Glutamatergic neuron (in vitro differentiated cells): ENCODE data around the gene IMPA2. TPM values are rescaled to one million over a fixed set of nuclear protein-coding genes. Genes with fewer than 3 reads are reported as not detected.

Experiments
- DNase-seq: peaks from one replicate; pipeline ENCODE4 v3.0.0; 2022
- H3K27ac Mint-ChIP-seq: one replicate; pipeline ENCODE4 v1.8.0; 2020; ENCODE audit warnings: mild to moderate bottlenecking, mixed read lengths, inconsistent platforms; ENCODE audit not compliant: unreplicated experiment
- H3K27me3 Mint-ChIP-seq: one replicate; pipeline ENCODE4 v1.8.0; 2020; ENCODE audit warnings: mild to moderate bottlenecking, moderate library complexity, mixed read lengths, inconsistent platforms; ENCODE audit not compliant: unreplicated experiment
- H3K36me3 Mint-ChIP-seq: one replicate; pipeline ENCODE4 v1.8.0; 2020; ENCODE audit warnings: mild to moderate bottlenecking, mixed read lengths, inconsistent platforms; ENCODE audit not compliant: unreplicated experiment
- H3K4me1 Mint-ChIP-seq: one replicate; pipeline ENCODE4 v1.8.0; 2020; ENCODE audit warnings: mild to moderate bottlenecking, low read depth, mixed read lengths, inconsistent platforms; ENCODE audit not compliant: unreplicated experiment
- H3K4me3 Mint-ChIP-seq: one replicate; pipeline ENCODE4 v1.8.0; 2020; ENCODE audit warnings: mild to moderate bottlenecking, mixed read lengths, inconsistent platforms; ENCODE audit not compliant: unreplicated experiment
- H3K9me3 Mint-ChIP-seq: one replicate; pipeline ENCODE4 v1.8.0; 2020; ENCODE audit warnings: mild to moderate bottlenecking, moderate library complexity, mixed read lengths, inconsistent platforms; ENCODE audit not compliant: unreplicated experiment
- total RNA-seq: library from RNA; stranded (reverse); fragmentation: NEBNext Ultra II Directional; extraction: Animal tissue kit (Norgen Biotek cat#: 25700); gene quantifications from one replicate; pipeline ENCODE4 v1.2.1, GENCODE V29; 2021; ENCODE audit not compliant: unreplicated experiment
- TF ChIP-seq, protein P1 (sequence below): fragments of 200-600 bp; sonication (generic); IDR thresholded peaks from one replicate; pipeline ENCODE4 v1.5.0; 2021; ENCODE audit not compliant: partially characterized antibody, unreplicated experiment

Gene IMPA2
- total RNA-seq, 1 donor from 2014 or later, result 103 TPM

DNA sequence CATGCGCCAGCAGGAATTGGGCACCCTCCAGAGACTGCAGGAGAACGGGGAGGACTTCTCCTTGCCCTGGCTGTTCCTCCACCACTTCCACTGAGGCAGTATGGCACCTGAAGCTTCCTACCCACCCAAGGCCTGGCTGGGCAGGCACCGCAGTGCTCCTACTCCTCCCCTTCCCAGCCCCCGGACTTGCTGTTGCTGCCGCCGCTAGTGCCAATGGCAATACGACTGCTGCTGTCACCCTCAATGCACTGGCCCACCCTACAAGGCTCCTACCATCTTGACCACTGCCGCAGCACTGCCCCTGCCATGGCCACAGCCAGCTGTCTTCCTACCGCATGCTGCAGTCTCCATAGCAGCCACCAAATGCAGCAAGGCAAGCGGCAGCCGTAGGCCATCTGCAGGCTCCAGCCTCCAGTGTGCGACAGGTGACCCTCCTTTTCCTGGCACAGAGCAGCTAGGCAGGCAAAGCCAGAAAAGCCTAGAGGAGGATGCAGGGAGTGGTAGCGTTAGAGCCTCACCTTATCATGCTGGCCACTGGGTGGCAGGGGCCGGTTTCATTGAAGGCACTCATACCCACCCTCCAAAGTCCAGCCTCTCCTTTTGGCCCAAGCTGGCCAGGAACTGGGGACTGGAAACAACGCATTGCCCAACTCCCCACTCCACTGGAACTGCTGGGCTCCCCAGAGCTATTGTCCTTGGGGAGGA lies 64.9 kb downstream of the IMPA2 start:
- peaks cover 10% of the 10 kb centered on the region for H3K4me1 Mint-ChIP-seq
- H3K27me3 Mint-ChIP-seq, result peaks cover 3% of the 10 kb centered on the region
- TF ChIP-seq, protein P1, sequence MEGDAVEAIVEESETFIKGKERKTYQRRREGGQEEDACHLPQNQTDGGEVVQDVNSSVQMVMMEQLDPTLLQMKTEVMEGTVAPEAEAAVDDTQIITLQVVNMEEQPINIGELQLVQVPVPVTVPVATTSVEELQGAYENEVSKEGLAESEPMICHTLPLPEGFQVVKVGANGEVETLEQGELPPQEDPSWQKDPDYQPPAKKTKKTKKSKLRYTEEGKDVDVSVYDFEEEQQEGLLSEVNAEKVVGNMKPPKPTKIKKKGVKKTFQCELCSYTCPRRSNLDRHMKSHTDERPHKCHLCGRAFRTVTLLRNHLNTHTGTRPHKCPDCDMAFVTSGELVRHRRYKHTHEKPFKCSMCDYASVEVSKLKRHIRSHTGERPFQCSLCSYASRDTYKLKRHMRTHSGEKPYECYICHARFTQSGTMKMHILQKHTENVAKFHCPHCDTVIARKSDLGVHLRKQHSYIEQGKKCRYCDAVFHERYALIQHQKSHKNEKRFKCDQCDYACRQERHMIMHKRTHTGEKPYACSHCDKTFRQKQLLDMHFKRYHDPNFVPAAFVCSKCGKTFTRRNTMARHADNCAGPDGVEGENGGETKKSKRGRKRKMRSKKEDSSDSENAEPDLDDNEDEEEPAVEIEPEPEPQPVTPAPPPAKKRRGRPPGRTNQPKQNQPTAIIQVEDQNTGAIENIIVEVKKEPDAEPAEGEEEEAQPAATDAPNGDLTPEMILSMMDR, result no peak
- H3K9me3 Mint-ChIP-seq, result peaks cover 2% of the 10 kb centered on the region
- H3K4me3 Mint-ChIP-seq, result no peak overlapping the region
- no peak overlapping the region for H3K27ac Mint-ChIP-seq
- no peak for DNase-seq
- no peaks in the 10 kb centered on the region for H3K36me3 Mint-ChIP-seq

DNA sequence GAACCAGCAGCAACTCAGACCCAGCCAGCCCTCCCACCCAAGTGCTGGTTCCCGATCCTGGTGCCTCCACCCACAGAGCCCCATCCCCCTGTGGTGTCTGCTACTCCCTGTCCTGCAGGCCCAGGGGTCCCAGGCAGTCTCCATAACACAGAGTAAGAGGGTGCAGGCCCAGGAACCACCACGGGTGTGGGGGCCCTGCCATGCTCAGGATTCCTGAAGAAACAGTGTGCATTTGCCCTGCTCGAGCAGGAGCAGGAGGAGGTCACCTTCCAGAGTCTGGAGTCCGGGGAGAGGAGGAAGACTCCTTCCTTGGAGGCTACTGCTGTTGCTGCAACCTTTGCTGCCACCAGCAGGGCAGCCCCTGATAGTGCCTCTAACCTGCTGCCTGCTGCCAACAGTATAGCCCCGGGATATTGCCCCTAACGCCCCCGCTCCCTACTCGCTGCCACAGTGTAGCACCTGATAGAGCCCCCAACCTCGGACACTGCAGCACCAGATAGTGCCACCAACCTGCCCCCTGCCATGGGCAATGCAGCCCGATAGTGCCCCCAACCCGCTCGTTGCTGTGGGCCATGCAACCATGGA lies 65.5 kb downstream of the IMPA2 start:
- no peak for DNase-seq
- TF ChIP-seq, protein P1, result no peak
- Mint-ChIP-seq H3K4me3 (no peak overlapping the region), H3K9me3 (peaks cover 2% of the 10 kb centered on the region), H3K27me3 (peaks cover 3% of the 10 kb centered on the region), H3K27ac (no peak overlapping the region), H3K4me1 (peaks cover 10% of the 10 kb centered on the region), H3K36me3 (no peaks in the 10 kb centered on the region)

DNA sequence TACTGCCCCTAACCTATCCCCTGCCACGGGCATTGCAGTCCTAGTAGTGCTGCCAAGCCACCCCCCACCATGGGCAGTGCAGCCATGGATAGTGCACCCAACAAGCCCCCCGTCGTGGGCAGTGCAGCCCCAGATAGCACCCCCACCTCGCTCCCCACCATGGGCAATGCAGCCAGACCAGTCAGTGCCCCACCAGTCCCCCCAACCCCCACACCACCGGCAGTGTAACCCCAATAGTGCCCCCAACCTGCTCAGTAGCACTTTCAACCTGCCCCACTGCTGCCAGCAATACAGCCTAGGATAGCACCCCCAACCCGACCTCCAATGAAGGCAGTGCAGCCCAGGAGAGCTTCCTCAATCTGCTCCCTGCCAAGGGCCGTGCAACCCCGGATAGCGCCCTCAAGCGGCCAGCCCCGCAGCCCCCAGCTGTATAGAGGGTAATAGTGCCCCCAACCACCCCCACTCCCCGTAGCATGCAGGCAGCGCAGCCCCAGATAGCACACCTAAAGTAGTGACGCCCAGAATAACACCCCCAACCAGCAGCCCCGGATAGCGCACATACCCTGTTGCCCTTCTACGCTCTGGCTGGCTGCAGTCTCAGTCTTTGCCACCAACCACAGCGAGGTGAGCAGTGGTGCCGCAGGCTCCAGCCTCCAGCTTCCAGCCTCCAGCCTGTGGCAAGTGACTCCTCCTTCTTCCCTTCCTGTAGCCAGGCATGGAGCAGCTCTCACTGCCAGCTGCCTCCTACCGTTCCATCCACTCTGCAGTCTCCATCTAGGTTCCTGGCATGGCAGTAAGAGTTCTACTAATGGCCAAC lies 66.9 kb downstream of the IMPA2 start:
- no peak for DNase-seq
- H3K36me3 Mint-ChIP-seq, result no peaks in the 10 kb centered on the region
- TF ChIP-seq, protein P1, result no peak

DNA sequence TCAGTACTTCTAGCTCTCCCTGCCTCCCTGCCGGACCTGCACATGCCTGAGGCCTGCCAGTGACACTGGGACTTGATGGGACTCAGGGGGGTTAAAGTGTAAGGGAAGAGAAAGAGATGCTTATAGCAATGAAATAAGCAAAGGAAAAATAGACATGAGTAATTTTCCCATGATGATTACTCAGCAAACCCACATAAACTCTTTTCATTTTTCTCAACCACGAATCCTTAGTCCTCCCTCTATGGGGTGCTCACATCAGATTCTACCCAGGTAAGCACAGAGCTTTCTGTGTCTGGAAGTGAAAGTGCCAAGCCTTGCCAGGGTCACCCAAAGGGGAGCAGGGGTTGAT lies 67.5 kb downstream of the IMPA2 start:
- Mint-ChIP-seq H3K36me3 (no peaks in the 10 kb centered on the region), H3K4me1 (peaks cover 9% of the 10 kb centered on the region), H3K27ac (no peak overlapping the region), H3K9me3 (peaks cover 2% of the 10 kb centered on the region), H3K4me3 (no peak overlapping the region), H3K27me3 (peaks cover 3% of the 10 kb centered on the region)
- TF ChIP-seq, protein P1, result no peak
- no peak for DNase-seq

More for the DNA sequence above, 66.9 kb downstream of the IMPA2 start:
- Mint-ChIP-seq H3K4me3 (no peak overlapping the region), H3K9me3 (peaks cover 2% of the 10 kb centered on the region), H3K27ac (no peak overlapping the region), H3K4me1 (peaks cover 10% of the 10 kb centered on the region), H3K27me3 (peaks cover 3% of the 10 kb centered on the region)
